SU-DHL-6 (cell line): Measurements from ENCODE around the gene NCDN.

Experiments
- H2AFZ ChIP-seq: fragments of 200-600 bp; sonication (generic); 2 replicates; pipeline ENCODE4 v1.6.1; 2014; ENCODE audit warnings: low read depth, mild to moderate bottlenecking, moderate library complexity, mixed read lengths, antibody characterized with exemption, low read length; ENCODE audit not compliant: severe bottlenecking
- H3F3A ChIP-seq: fragments of 200-600 bp; shearing (Covaris generic); 2 replicates; pipeline ENCODE4 v1.6.0; 2016; ENCODE audit warnings: antibody characterized with exemption, mild to moderate bottlenecking; ENCODE audit not compliant: insufficient read depth
- H3K27ac ChIP-seq: fragments of 200-600 bp; sonication (generic); 2 replicates; pipeline ENCODE4 v1.5.1; 2016; ENCODE audit warnings: low read depth, mild to moderate bottlenecking, low read length, moderate library complexity, mixed read lengths
- H3K27me3 ChIP-seq: fragments of 200-600 bp; sonication (generic), shearing (Covaris generic); 2 replicates; pipeline ENCODE4 v1.6.0; 2014; ENCODE audit warnings: mild to moderate bottlenecking, low read length
- H3K36me3 ChIP-seq: fragments of 200-600 bp; sonication (generic); 2 replicates; pipeline ENCODE4 v1.6.1; 2014; ENCODE audit warnings: mild to moderate bottlenecking, low read length, mixed read lengths
- H3K4me2 ChIP-seq: fragments of 300-600, 200-600 bp; shearing (Covaris generic), sonication (generic); 2 replicates; pipeline ENCODE4 v1.6.0; 2014; ENCODE audit warnings: low read length, low read depth, mild to moderate bottlenecking; ENCODE audit not compliant: poor library complexity, severe bottlenecking
- H3K4me3 ChIP-seq: fragments of 200-600 bp; sonication (generic); 2 replicates; pipeline ENCODE4 v1.5.1; 2014; ENCODE audit warnings: antibody characterized with exemption, low read length, mild to moderate bottlenecking, mixed read lengths; ENCODE audit not compliant: insufficient read depth, poor library complexity, severe bottlenecking
- H3K79me2 ChIP-seq: fragments of 200-600 bp; sonication (generic); 2 replicates; pipeline ENCODE4 v1.6.1; 2014; ENCODE audit warnings: mild to moderate bottlenecking, low read length, moderate library complexity; ENCODE audit not compliant: insufficient read depth
- H3K9ac ChIP-seq: fragments of 200-600 bp; sonication (generic); 2 replicates; pipeline ENCODE4 v1.7.0; 2014; ENCODE audit warnings: mild to moderate bottlenecking, low read length
- H3K9me2 ChIP-seq: fragments of 200-600 bp; sonication (generic); replicated peaks from 2 replicates; pipeline ENCODE4 v1.6.1; 2014; ENCODE audit warnings: low read length; ENCODE audit not compliant: insufficient read depth
- H3K9me3 ChIP-seq: fragments of 200-600 bp; sonication (generic); 2 replicates; pipeline ENCODE4 v1.6.1; 2014; ENCODE audit warnings: low read length, mixed read lengths; ENCODE audit not compliant: insufficient read depth
- H4K20me1 ChIP-seq: fragments of 200-600 bp; sonication (generic); 2 replicates; pipeline ENCODE4 v1.6.1; 2014; ENCODE audit warnings: low read depth, mild to moderate bottlenecking, antibody characterized with exemption, low read length, moderate library complexity, mixed read lengths
- CTCF ChIP-seq: fragments of 200-600 bp; sonication (generic); IDR thresholded peaks from one replicate; pipeline ENCODE4 v1.5.1; 2017; ENCODE audit warnings: antibody characterized with exemption, mild to moderate bottlenecking, low read length, moderate library complexity; ENCODE audit not compliant: insufficient read depth, poor library complexity, severe bottlenecking
- EZH2phosphoT487 ChIP-seq: fragments of 200-600 bp; sonication (generic), shearing (Covaris generic); conservative IDR thresholded peaks from 2 replicates; pipeline ENCODE4 v1.6.1; 2018; ENCODE audit warnings: mild to moderate bottlenecking, antibody characterized with exemption, low read length, moderate library complexity, mixed read lengths

NCDN gene

GRCh38 chr1:35565742-35566133, 8.1 kb downstream of the NCDN start:
- Histone ChIP-seq H3F3A (no peaks in the 10 kb centered on the region), H3K9me3 (no peaks in the 10 kb centered on the region), H3K27me3 (no peaks in the 10 kb centered on the region), H3K27ac (no peak overlapping the region), H3K79me2 (no peaks in the 10 kb centered on the region), H2AFZ (no peak overlapping the region), H3K4me2 (no peak overlapping the region), H3K36me3 (no peaks in the 10 kb centered on the region), H3K4me3 (no peak overlapping the region), H3K9me2 (no peaks in the 10 kb centered on the region), H4K20me1 (no peaks in the 10 kb centered on the region), H3K9ac (no peak overlapping the region)
- TF ChIP-seq CTCF (no peak), EZH2phosphoT487 (no peak)

GRCh38 chr1:35567947-35568558, 10.5 kb downstream of the NCDN start:
- Histone ChIP-seq H3K9me3 (no peaks in the 10 kb centered on the region), H2AFZ (no peak overlapping the region), H3K27me3 (no peaks in the 10 kb centered on the region)

GRCh38 chr1:35568975-35569395, 11.4 kb downstream of the NCDN start:
- H3K27me3 ChIP-seq = no peaks in the 10 kb centered on the region
- no peak overlapping the region for H2AFZ ChIP-seq
- no peak overlapping the region for H3K4me2 ChIP-seq
- no peak overlapping the region for H3K9ac ChIP-seq
- H3K4me3 ChIP-seq = no peak overlapping the region
- H3K36me3 ChIP-seq = no peaks in the 10 kb centered on the region
- no peaks in the 10 kb centered on the region for H3K9me3 ChIP-seq
- H3K9me2 ChIP-seq = no peaks in the 10 kb centered on the region
- no peaks in the 10 kb centered on the region for H4K20me1 ChIP-seq
- H3K79me2 ChIP-seq = no peaks in the 10 kb centered on the region
- no peaks in the 10 kb centered on the region for H3F3A ChIP-seq
- TF ChIP-seq CTCF (peak; percentile 87), EZH2phosphoT487 (no peak)
- H3K27ac ChIP-seq = no peak overlapping the region

More at GRCh38 chr1:35567947-35568558, 10.5 kb downstream of the NCDN start:
- Histone ChIP-seq H3K4me3 (no peak overlapping the region), H3K9me2 (no peaks in the 10 kb centered on the region), H3K27ac (no peak overlapping the region), H3K9ac (no peak overlapping the region), H3K4me2 (no peak overlapping the region), H3K79me2 (no peaks in the 10 kb centered on the region), H4K20me1 (no peaks in the 10 kb centered on the region), H3K36me3 (no peaks in the 10 kb centered on the region), H3F3A (no peaks in the 10 kb centered on the region)
- TF ChIP-seq CTCF (no peak), EZH2phosphoT487 (no peak)
